HG02981 (cell line): Measurements from ENCODE around the gene TRAPPC8.
"Not testable (repeated sequence)": the region's sequence is repeated elsewhere in the genome, so short reads cannot be mapped to it uniquely, and the experiment has no call there.

Source experiments
- ATAC-seq: cut with Tn5 transposase; IDR thresholded peaks from one replicate; pipeline ENCODE4 v1.9.1; 2021; ENCODE audit warnings: mild to moderate bottlenecking, moderate library complexity; ENCODE audit not compliant: unreplicated experiment

Gene TRAPPC8

DNA sequence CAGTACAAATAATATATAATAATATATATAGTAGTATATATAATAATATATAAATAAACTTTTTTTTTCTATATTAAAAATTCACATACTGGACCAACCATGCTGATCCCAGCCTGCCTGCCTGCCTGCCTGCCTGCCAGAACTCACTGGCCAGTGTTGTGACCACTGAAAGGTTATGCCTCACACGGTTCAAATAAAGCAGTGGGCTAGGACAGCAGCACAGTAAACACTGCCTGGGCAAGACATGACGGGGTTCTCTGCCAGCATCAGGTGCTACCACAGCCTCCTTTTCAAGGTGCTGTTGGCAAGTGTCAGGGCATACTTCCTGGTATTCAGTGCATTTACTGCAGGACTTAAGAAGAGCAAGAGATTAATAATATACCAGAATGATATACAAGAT lies 67.6 kb downstream of the TRAPPC8 start:
- ATAC-seq, result no peak

- no peak for ATAC-seq
Observed at GRCh38 chr18:31863103-31863502, 79.8 kb downstream of the TRAPPC8 start.

DNA sequence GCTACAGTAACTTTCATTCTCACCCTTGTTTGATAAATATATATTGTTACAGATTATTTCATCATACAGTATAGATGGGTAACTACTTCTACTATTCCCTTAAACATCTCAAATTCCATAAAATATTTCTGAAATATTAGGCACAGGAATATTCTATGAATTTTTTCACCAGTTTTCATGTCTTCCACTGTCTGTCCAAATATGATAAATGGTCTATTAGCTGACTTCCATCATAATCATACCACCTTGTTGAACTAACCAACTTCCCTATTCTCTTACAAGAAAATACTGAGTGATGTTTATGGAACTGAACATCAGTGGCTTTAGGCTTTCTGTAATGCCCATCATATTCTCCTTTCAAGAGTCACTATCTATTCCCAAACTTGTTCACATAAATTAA lies 82.4 kb downstream of the TRAPPC8 start:
- no peak for ATAC-seq

GRCh38 chr18:31857526-31858106 lies 85.3 kb downstream of the TRAPPC8 start:
- ATAC-seq, result no peak

DNA sequence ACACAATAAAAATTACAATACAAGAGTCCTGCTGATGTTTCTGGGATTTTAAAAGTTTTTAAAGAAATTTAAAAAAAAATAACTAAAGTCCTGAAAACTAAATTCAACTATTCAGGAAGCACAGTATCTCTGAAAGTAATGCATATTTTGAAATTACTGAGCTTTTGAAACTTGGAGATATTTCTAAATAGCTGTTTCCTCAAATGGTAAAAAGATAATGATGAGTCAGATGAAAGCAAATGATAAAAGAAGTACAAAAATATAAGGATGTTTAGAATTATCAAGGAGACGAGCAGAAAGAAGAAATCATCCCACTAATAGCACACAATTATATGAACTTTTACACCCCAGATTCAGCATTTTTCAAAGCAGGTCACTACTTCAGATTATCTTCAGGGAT lies 92.1 kb downstream of the TRAPPC8 start:
- ATAC-seq, result no peak

DNA sequence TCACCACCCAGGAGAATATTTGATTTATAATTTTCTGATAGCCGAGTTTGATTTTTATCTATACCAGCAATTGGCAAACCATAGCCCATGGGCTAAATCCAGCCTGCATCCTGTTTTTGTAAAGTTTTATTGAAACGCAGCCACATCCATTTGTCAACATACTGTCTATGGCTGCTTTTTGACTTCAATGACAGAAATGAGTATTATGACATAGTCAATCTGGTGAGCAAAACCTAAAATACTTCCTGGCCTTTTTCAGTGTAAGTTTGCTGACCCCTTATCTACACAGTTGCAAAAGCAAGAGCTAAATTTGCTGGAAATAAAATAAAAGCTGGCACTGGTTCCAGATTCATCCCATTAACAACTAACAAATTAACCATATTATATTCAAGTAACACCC lies 102.4 kb downstream of the TRAPPC8 start:
- ATAC-seq, result no peak

GRCh38 chr18:31837879-31838278 lies 105.0 kb downstream of the TRAPPC8 start:
- ATAC-seq, result no peak

DNA sequence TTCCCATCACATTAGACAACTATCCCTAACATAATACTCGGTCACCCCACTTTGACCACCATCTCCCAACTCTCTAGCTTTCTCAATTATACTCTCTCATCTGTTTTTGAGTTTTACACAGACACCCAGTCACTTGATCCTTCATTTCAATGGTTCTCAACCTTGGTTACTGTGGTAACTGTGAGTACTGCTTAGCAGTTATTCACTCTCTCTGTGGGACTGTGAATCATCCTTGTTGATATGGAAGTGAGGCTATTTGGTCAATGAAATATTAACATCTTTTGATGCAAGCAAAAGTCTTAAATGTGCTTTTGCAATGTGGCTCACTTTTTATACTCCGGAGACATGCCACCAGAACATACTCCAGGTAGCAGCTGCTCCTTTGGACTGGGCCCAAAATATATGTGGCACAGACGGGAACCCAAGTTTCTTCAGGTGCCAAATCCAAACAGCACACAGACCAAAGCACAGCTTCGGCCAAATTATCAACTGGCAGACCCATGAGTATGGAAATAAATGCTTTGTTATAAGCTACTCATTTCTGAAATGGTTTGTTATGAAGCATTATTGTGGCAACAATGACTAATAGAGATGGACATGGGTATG lies 107.3 kb downstream of the TRAPPC8 start:
- ATAC-seq, result no peak

DNA sequence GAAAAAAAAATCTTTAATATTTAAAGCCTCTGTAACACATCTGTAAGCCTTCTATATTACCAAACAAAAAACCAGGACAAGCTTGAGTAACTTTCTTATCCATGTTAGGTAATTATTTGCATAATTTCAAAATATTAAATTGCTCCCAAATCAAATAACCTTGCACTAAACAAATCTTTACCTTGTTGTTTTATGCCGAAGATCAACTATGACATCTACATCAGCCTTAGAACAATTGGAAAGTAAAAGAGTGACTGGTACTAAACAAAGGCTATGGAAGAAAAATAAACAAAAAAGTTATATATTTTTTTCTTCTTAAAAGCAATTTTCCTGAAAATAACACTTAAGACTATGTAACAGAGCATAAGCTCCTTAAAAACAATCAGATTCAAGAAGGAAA lies 111.0 kb downstream of the TRAPPC8 start:
- no peak for ATAC-seq

GRCh38 chr18:31830686-31831085 lies 112.2 kb downstream of the TRAPPC8 start:
- ATAC-seq, result no peak

DNA sequence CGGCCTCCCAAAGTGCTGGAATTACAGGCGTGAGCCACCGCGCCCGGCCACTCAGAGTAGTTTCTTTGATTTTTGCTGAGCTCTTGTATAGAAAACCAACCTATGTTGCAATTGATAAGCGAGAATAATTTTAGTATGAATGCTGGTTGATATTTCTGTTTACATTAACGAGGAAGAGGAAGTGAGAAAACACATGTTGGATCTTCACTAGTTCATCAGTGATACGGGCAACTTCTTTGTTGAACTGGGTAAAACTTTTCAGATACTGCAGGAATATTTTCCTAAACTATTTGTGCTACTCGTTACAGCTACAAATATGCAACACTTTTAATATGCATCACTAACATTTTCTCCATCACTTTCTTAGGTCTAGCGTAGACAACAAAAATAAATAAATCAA lies 114.3 kb downstream of the TRAPPC8 start:
- no peak for ATAC-seq

DNA sequence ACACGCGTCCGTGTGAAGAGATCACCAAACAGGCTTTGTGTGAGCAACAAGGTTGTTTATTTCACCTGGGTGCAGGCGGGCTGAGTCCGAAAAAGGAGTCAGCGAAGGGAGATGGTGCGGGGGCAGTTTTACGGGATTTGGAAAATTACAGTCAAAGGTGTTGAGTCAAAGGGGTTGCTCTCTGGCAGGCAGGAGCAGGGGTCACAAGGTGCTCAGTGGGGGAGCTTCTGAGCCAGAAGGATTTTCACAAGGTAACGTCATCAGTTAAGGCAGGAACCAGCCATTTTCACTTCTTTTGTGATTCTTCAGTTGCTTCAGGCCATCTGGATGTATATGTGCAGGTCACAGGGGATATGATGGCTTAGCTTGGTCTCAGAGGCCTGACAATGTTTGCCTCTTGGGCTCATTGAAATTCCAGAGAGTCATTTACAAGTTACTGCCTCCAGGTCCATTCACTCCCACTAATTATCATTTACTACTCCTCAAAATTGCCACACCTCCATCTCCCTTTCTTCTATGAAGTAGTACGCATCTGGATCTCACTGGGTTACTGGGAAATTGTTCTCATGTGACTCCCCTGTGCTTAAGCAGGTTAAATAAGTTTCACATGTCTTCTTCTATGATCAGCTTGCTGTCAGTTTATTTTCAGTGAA lies 116.1 kb downstream of the TRAPPC8 start:
- ATAC-seq, result not testable (repeated sequence)

DNA sequence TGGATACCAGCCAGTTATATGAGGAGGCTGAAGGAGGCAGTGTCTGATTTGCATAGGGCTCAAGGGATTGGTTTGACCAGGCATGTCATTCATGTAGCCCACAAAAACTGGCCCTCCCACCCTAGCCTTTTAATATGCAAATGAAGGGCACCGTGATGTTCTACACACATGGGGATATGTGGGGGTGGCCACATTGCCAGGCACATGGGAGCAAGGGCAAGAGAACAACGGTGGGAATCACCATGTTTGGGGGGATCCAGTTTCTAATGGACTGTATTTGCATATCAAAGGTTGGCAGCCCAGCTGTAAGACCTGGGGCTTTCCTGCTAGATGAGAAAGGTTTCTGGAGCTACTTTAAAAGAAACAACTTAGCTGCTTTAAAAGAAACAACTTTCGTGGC lies 117.2 kb downstream of the TRAPPC8 start:
- ATAC-seq, result no peak

DNA sequence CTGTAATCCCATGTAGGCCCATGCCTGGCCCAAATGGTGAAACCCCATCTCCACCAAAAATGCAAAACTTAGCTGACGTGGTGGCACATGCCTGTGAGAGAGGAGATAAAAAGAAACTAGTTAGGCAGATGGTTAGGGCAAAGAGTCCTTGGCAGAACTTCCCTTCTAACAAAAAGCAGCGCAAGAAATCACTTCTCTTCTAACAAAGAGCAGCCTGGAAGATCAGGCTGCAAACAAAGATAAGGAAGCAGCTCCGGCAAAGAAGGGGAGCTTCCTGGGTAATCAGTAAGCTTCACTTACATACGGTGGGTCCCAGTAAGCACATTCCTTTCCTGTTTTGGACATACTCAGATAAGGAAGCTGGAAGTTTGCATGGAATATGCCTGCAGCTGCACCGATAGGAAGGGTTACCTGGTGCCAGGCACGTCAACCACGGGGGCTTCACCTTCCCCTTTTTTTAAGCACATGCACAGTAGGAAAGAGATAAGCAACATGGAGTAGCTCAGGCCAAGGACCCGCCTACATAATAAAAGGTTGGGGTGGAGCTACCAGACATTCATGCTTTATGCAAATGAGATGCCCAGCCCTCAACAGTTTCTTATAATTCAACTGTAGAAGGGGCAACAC lies 121.3 kb downstream of the TRAPPC8 start:
- ATAC-seq, result no peak

GRCh38 chr18:31819925-31820229 lies 123.1 kb downstream of the TRAPPC8 start:
- no peak for ATAC-seq

DNA sequence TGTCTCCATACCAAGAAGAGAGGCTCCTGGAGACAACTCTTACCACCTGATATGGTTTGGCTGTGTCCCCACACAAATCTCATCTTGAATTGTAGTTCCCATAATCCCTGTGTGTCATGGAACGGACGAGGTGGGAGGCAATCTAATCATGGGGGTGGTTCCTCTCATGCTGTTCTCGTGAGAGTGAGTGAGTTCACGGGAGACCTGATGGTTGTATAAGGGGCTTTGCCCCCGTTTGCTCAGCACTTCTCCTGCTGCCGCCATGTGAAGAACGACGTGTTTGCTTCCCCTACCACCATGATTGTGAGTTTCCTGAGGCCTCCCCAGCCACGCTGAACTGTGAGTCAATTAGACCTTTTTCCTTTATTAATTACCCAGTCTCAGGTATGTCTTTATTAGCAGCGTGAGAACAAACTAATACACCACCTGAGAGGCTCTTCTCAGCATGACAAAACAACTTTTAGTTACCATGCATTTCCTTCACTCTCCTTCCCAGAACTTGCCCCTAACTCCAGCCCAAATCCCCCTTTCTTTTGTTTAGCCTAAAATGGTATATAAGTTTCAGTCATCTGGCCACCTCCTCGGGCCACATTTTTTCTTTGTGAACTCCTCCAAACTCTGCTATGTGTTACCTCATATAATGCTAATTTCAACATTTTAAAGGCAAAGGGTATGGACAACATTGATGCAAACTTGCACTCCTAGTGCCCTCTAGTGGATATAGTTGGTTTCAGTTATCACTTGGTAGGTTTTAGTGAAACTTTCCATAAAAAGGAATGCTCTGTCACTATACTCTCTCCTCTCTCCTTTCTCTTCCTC lies 123.6 kb downstream of the TRAPPC8 start:
- ATAC-seq, result peak; percentile 63

DNA sequence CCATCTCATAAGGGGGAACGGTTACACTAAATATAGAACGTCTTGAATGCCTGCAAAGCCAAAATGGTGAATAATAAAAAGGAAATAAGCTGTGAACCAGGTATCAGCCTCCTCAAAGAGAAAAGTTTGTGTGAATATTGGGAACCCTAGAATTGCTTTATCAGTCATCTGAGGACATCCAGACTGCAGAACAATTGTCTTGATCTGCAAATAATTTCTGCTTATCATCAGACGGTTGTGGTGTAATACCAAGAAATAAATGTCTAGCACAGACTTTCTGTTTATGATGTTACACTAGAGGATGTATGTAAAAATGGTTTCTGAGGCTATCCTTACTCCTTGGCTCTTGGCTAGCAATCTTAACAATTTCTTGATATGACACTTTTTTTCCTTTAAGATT lies 128.8 kb downstream of the TRAPPC8 start:
- no peak for ATAC-seq

DNA sequence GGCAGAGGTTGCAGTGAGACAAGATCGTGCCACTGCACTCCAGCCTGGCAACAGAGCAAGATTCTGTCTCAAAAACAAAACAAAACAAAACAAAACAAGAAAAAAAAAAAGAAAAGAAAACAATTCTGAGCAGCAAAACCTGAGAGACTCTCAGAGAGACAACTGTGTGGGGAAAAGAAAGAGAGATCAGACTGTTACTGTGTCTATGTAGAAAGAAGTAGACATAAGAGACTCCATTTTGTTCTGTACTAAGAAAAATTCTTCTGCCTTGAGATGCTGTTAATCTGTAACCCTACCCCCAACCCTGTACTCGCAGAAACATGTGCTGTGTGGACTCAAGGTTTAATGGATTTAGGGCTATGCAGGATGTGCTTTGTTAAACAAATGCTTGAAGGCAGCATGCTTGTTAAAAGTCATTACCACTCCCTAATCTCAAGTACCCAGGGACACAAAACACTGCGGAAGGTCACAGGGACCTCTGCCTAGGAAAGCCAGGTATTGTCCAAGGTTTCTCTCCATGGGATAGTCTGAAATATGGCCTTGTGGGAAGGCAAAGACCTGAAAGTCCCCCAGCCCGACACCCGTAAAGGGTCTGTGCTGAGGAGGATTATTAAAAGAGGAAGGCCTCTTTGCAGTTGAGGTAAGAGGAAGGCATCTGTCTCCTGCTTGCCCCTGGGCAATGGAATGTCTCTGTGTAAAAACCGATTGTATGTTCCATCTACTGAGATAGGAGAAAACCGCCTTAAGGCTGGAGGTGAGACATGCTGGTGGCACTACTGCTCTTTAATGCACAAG lies 132.4 kb downstream of the TRAPPC8 start:
- ATAC-seq, result not testable (repeated sequence)

- not testable (repeated sequence) for ATAC-seq
Observed at GRCh38 chr18:31809049-31809448, 133.9 kb downstream of the TRAPPC8 start.

- no peak for ATAC-seq
Observed at GRCh38 chr18:31801078-31801477, 141.8 kb downstream of the TRAPPC8 start.

DNA sequence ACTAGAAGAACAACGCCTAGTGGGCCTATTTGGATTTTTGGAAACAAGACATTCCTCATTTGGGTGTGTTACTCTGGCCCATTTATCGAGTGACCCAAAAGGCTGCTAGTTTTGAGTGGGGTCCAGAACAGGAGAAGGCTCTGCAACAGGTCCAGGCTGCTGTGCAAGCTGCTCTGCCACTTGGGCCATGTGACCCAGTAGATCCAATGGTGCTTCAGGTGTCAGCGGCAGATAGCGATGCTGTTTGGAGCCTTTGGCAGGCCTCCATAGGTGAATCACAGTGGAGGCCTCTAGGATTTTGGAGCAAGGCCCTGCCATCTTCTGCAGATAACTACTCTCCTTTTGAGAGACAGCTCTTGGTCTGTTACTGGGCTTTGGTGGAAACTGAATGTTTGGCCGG lies 143.7 kb downstream of the TRAPPC8 start:
- ATAC-seq, result not testable (repeated sequence)
